HG03521 (cell line): ENCODE measurements around the gene SEPTIN1.
"Not testable (repeated sequence)": the region's sequence is repeated elsewhere in the genome, so short reads cannot be mapped to it uniquely, and the experiment has no call there.

ENCODE experiments used
- ATAC-seq: cut with Tn5 transposase; IDR thresholded peaks from one replicate; pipeline ENCODE4 v1.9.1; 2021; ENCODE audit warnings: mild to moderate bottlenecking, moderate library complexity; ENCODE audit not compliant: unreplicated experiment

The SEPTIN1 gene

GRCh38 chr16:30406795-30407101 lies 24.4 kb upstream of the SEPTIN1 start:
- no peak for ATAC-seq

- no peak for ATAC-seq
These were observed 19.5 kb upstream of the SEPTIN1 start for GRCh38 chr16:30401768-30402425.

GRCh38 chr16:30399435-30400186 lies 17.2 kb upstream of the SEPTIN1 start:
- ATAC-seq, result no peak

GRCh38 chr16:30398661-30399434 lies 16.5 kb upstream of the SEPTIN1 start:
- ATAC-seq, result no peak

GRCh38 chr16:30397776-30398660 lies 15.7 kb upstream of the SEPTIN1 start:
- ATAC-seq, result no peak

- no peak for ATAC-seq
These were observed 14.7 kb upstream of the SEPTIN1 start for GRCh38 chr16:30397056-30397455.

- ATAC-seq, result not testable (repeated sequence)
These were observed 14.3 kb upstream of the SEPTIN1 start for GRCh38 chr16:30396627-30397026.

GRCh38 chr16:30395992-30396585 lies 13.7 kb upstream of the SEPTIN1 start:
- ATAC-seq, result no peak

GRCh38 chr16:30395155-30395991 lies 13.0 kb upstream of the SEPTIN1 start, which contains the start of gene ZNF48:
ZNF48 (plus strand) TSS chr16:30395420; CDS start chr16:30395795, 375 bp downstream.
- peak; percentile 53 for ATAC-seq

GRCh38 chr16:30394592-30395154 lies 12.3 kb upstream of the SEPTIN1 start:
- no peak for ATAC-seq

GRCh38 chr16:30383521-30383920 lies 1.2 kb upstream of the SEPTIN1 start:
- ATAC-seq, result no peak

GRCh38 chr16:30381291-30382041 lies 895 bp downstream of the SEPTIN1 start:
- ATAC-seq, result no peak

- ATAC-seq, result no peak
These were observed 1.6 kb downstream of the SEPTIN1 start for GRCh38 chr16:30380803-30381208.

- ATAC-seq, result no peak
These were observed 2.1 kb downstream of the SEPTIN1 start for GRCh38 chr16:30380072-30380802.

GRCh38 chr16:30379158-30379783 lies 3.1 kb downstream of the SEPTIN1 start:
- ATAC-seq, result no peak

GRCh38 chr16:30378236-30379157 lies 3.9 kb downstream of the SEPTIN1 start:
- peak; percentile 88 for ATAC-seq
